ENCODE measurements around the gene COQ5. TPM values are rescaled to one million over a fixed set of nuclear protein-coding genes. Genes with fewer than 3 reads are reported as not detected.

Gene COQ5
- total RNA-seq, result 10 to 100 TPM; 19.7 to 21.6 TPM
- polyA plus RNA-seq, result 10 to 100 TPM; 35.2 to 55.1 TPM

- H3K27ac Mint-ChIP-seq, result peak within 1 kb of the TSS; percentile 96 to 100 (median 99)
- intact Hi-C loops (cut with micrococcal nuclease), result loop anchor here (1.0 kb wide), 1 partner anchor 34 kb away; no protein-coding TSS in a partner anchor
- Histone ChIP-seq H3K36me3 (ENCODE audit: insufficient read depth, low read length) (no peaks in the 10 kb centered on the region), H3K27me3 (ENCODE audit: insufficient read depth, low read length) (no peaks in the 10 kb centered on the region), H3K4me3 (ENCODE audit: low read length in 2 of 2) (peak within 1 kb of the TSS; percentile 82 to 84), H3K27ac (ENCODE audit: low read depth, low read length) (peak within 1 kb of the TSS; percentile 85), H3K9me3 (ENCODE audit: control insufficient read depth in 1 of 2, low read length in 2 of 2) (no peaks in the 10 kb centered on the region), H3K4me1 (ENCODE audit: insufficient read depth, low read length) (peaks cover 24% of the 10 kb centered on the region)
- DNase-seq, result peak; percentile 79 to 86 (median 83)
- H3K36me3 Mint-ChIP-seq, result peaks cover 4 to 11% of the 10 kb centered on the region in 2 donors
- ChIA-PET POLR2A (ENCODE audit: partially characterized antibody) (interaction anchor here (0.6 to 1.7 kb wide), 14 partner anchors 9 to 871 kb away, joined by 3 to 24 read pairs (median 4); partner anchors contain the start of genes COX6A1, DYNLL1, RNF34 and RNU4-2), CTCF (ENCODE audit: partially characterized antibody) (interaction anchor here (0.6 to 0.9 kb wide), 2 partner anchors 9 to 24 kb away, joined by 3 read pairs; no protein-coding TSS in a partner anchor)
- H3K4me1 Mint-ChIP-seq, result peaks cover 20 to 35% (median 23%) of the 10 kb centered on the region in 4 donors
- peaks cover 0 to 2% (median 0%) of the 10 kb centered on the region in 8 donors for H3K9me3 Mint-ChIP-seq
- H3K27me3 Mint-ChIP-seq, result no peaks in the 10 kb centered on the region
- peak within 1 kb of the TSS; percentile 98 to 100 (median 100) for H3K4me3 Mint-ChIP-seq
These were observed at the start of gene COQ5 for GRCh38 chr12:120528861-120529525. COQ5 (minus strand) TSS chr12:120529158; CDS start chr12:120529141, 17 bp downstream.

GRCh38 chr12:120574106-120574505, 45.1 kb upstream of the COQ5 start:
- peaks cover under 1 to 2% (median 1%) of the 10 kb centered on the region in 4 donors for H3K4me1 Mint-ChIP-seq
- CTCF ChIA-PET (ENCODE audit: partially characterized antibody), result no interaction called here

GRCh38 chr12:120573560-120573959, 44.6 kb upstream of the COQ5 start:
- ChIA-PET CTCF (ENCODE audit: partially characterized antibody) (no interaction called here), POLR2A (ENCODE audit: partially characterized antibody) (no interaction called here)
- no peak overlapping the region for H3K4me3 Mint-ChIP-seq
- Histone ChIP-seq H3K4me3 (ENCODE audit: low read length in 2 of 2) (no peak overlapping the region), H3K27me3 (ENCODE audit: insufficient read depth, low read length) (no peaks in the 10 kb centered on the region), H3K36me3 (ENCODE audit: insufficient read depth, low read length) (peaks cover 77% of the 10 kb centered on the region), H3K27ac (ENCODE audit: low read depth, low read length) (no peak overlapping the region), H3K9me3 (ENCODE audit: control insufficient read depth in 1 of 2, low read length in 2 of 2) (no peaks in the 10 kb centered on the region), H3K4me1 (ENCODE audit: insufficient read depth, low read length) (no peaks in the 10 kb centered on the region)
- H3K27me3 Mint-ChIP-seq, result no peaks in the 10 kb centered on the region
- peak overlapping the region in 1 of 7 donors; percentile 32 for H3K27ac Mint-ChIP-seq
- peaks cover 48 to 88% of the 10 kb centered on the region in 2 donors for H3K36me3 Mint-ChIP-seq
- no peak for DNase-seq
- H3K4me1 Mint-ChIP-seq, result peaks cover 0 to 2% (median under 1%) of the 10 kb centered on the region in 4 donors
- no peaks in the 10 kb centered on the region for H3K9me3 Mint-ChIP-seq
- intact Hi-C loops (cut with micrococcal nuclease), result no loop called here

More at GRCh38 chr12:120574106-120574505, 45.1 kb upstream of the COQ5 start:
- Mint-ChIP-seq H3K36me3 (peaks cover 48 to 88% of the 10 kb centered on the region in 2 donors), H3K4me3 (no peak overlapping the region), H3K27me3 (no peaks in the 10 kb centered on the region), H3K9me3 (no peaks in the 10 kb centered on the region), H3K27ac (peak overlapping the region in 2 of 7 donors; percentile 18 to 32)
- no peaks in the 10 kb centered on the region for H3K27me3 ChIP-seq (ENCODE audit: insufficient read depth, low read length)
- POLR2A ChIA-PET (ENCODE audit: partially characterized antibody), result no interaction called here
- no peaks in the 10 kb centered on the region for H3K9me3 ChIP-seq (ENCODE audit: control insufficient read depth in 1 of 2, low read length in 2 of 2)
- peaks cover 78% of the 10 kb centered on the region for H3K36me3 ChIP-seq (ENCODE audit: insufficient read depth, low read length)
- intact Hi-C loops (cut with micrococcal nuclease), result no loop called here
- H3K4me3 ChIP-seq (ENCODE audit: low read length in 2 of 2), result no peak overlapping the region
- no peak overlapping the region for H3K27ac ChIP-seq (ENCODE audit: low read depth, low read length)
- no peak for DNase-seq
- no peaks in the 10 kb centered on the region for H3K4me1 ChIP-seq (ENCODE audit: insufficient read depth, low read length)

- Mint-ChIP-seq H3K4me1 (peaks cover 0 to 2% (median under 1%) of the 10 kb centered on the region in 4 donors), H3K27me3 (no peaks in the 10 kb centered on the region), H3K9me3 (no peaks in the 10 kb centered on the region), H3K27ac (peak overlapping the region in 4 of 7 donors; percentile 19 to 79 (median 52)), H3K36me3 (peaks cover 45 to 84% of the 10 kb centered on the region in 2 donors), H3K4me3 (no peak overlapping the region)
- POLR2A ChIA-PET (ENCODE audit: partially characterized antibody), result interaction anchor here (0.9 kb wide), 1 partner anchor 28 kb away, joined by 3 read pairs; no protein-coding TSS in a partner anchor
- H3K27ac ChIP-seq (ENCODE audit: low read depth, low read length), result no peak overlapping the region
- H3K36me3 ChIP-seq (ENCODE audit: insufficient read depth, low read length), result peaks cover 69% of the 10 kb centered on the region
- CTCF ChIA-PET (ENCODE audit: partially characterized antibody), result interaction anchor here (1.1 to 3.6 kb wide), 2 partner anchors 11 kb away, joined by 3 to 24 read pairs; partner anchors contain the start of gene POP5
- no peaks in the 10 kb centered on the region for H3K27me3 ChIP-seq (ENCODE audit: insufficient read depth, low read length)
- no peaks in the 10 kb centered on the region for H3K9me3 ChIP-seq (ENCODE audit: control insufficient read depth in 1 of 2, low read length in 2 of 2)
- H3K4me3 ChIP-seq (ENCODE audit: low read length in 2 of 2), result no peak overlapping the region
- intact Hi-C loops (cut with micrococcal nuclease), result no loop called here
- H3K4me1 ChIP-seq (ENCODE audit: insufficient read depth, low read length), result no peaks in the 10 kb centered on the region
- DNase-seq, result no peak
These were observed 42.3 kb upstream of the COQ5 start for GRCh38 chr12:120571299-120571698.

- no peak for DNase-seq
These were observed 34.5 kb upstream of the COQ5 start for GRCh38 chr12:120563495-120563894.

GRCh38 chr12:120562906-120563305, 33.9 kb upstream of the COQ5 start:
- ChIA-PET CTCF (ENCODE audit: partially characterized antibody) (no interaction called here), POLR2A (ENCODE audit: partially characterized antibody) (no interaction called here)
- no peaks in the 10 kb centered on the region for H3K4me1 ChIP-seq (ENCODE audit: insufficient read depth, low read length)
- H3K27me3 Mint-ChIP-seq, result no peaks in the 10 kb centered on the region
- H3K4me3 ChIP-seq (ENCODE audit: low read length in 2 of 2), result no peak overlapping the region
- peaks cover 72% of the 10 kb centered on the region for H3K36me3 ChIP-seq (ENCODE audit: insufficient read depth, low read length)
- no peak for DNase-seq
- peak overlapping the region in 2 of 7 donors; percentile 12 to 71 for H3K27ac Mint-ChIP-seq
- peaks cover 0 to 5% (median 0%) of the 10 kb centered on the region in 4 donors for H3K4me1 Mint-ChIP-seq
- no peaks in the 10 kb centered on the region for H3K9me3 ChIP-seq (ENCODE audit: control insufficient read depth in 1 of 2, low read length in 2 of 2)
- no peaks in the 10 kb centered on the region for H3K9me3 Mint-ChIP-seq
- no peak overlapping the region for H3K4me3 Mint-ChIP-seq
- intact Hi-C loops (cut with micrococcal nuclease), result no loop called here
- H3K27ac ChIP-seq (ENCODE audit: low read depth, low read length), result no peak overlapping the region
- H3K36me3 Mint-ChIP-seq, result peaks cover 42 to 77% of the 10 kb centered on the region in 2 donors
- H3K27me3 ChIP-seq (ENCODE audit: insufficient read depth, low read length), result no peaks in the 10 kb centered on the region

More at GRCh38 chr12:120563495-120563894, 34.5 kb upstream of the COQ5 start:
- Histone ChIP-seq H3K27ac (ENCODE audit: low read depth, low read length) (no peak overlapping the region), H3K27me3 (ENCODE audit: insufficient read depth, low read length) (no peaks in the 10 kb centered on the region), H3K36me3 (ENCODE audit: insufficient read depth, low read length) (peaks cover 72% of the 10 kb centered on the region), H3K4me3 (ENCODE audit: low read length in 2 of 2) (no peak overlapping the region), H3K4me1 (ENCODE audit: insufficient read depth, low read length) (no peaks in the 10 kb centered on the region), H3K9me3 (ENCODE audit: control insufficient read depth in 1 of 2, low read length in 2 of 2) (no peaks in the 10 kb centered on the region)
- no peaks in the 10 kb centered on the region for H3K27me3 Mint-ChIP-seq
- H3K4me3 Mint-ChIP-seq, result no peak overlapping the region
- H3K36me3 Mint-ChIP-seq, result peaks cover 41 to 78% of the 10 kb centered on the region in 2 donors
- H3K4me1 Mint-ChIP-seq, result peaks cover 0 to 5% (median 0%) of the 10 kb centered on the region in 4 donors
- ChIA-PET CTCF (ENCODE audit: partially characterized antibody) (no interaction called here), POLR2A (ENCODE audit: partially characterized antibody) (no interaction called here)
- intact Hi-C loops (cut with micrococcal nuclease), result no loop called here
- H3K27ac Mint-ChIP-seq, result peak overlapping the region in 2 of 7 donors; percentile 47 to 71
- no peaks in the 10 kb centered on the region for H3K9me3 Mint-ChIP-seq

- POLR2A ChIA-PET (ENCODE audit: partially characterized antibody), result no interaction called here
- H3K27ac Mint-ChIP-seq, result peak overlapping the region in 3 of 7 donors; percentile 4 to 42 (median 8)
These were observed 28.6 kb upstream of the COQ5 start for GRCh38 chr12:120557589-120557988.

More at GRCh38 chr12:120557589-120557988, 28.6 kb upstream of the COQ5 start:
- Histone ChIP-seq H3K4me1 (ENCODE audit: insufficient read depth, low read length) (peaks cover 2% of the 10 kb centered on the region), H3K27me3 (ENCODE audit: insufficient read depth, low read length) (no peaks in the 10 kb centered on the region), H3K27ac (ENCODE audit: low read depth, low read length) (no peak overlapping the region), H3K4me3 (ENCODE audit: low read length in 2 of 2) (no peak overlapping the region), H3K9me3 (ENCODE audit: control insufficient read depth in 1 of 2, low read length in 2 of 2) (no peaks in the 10 kb centered on the region), H3K36me3 (ENCODE audit: insufficient read depth, low read length) (peaks cover 67% of the 10 kb centered on the region)
- no peak for DNase-seq
- Mint-ChIP-seq H3K4me1 (peaks cover 2 to 12% (median 5%) of the 10 kb centered on the region in 4 donors), H3K36me3 (peaks cover 37 to 61% of the 10 kb centered on the region in 2 donors), H3K4me3 (no peak overlapping the region), H3K27me3 (no peaks in the 10 kb centered on the region), H3K9me3 (no peaks in the 10 kb centered on the region)
- CTCF ChIA-PET (ENCODE audit: partially characterized antibody), result no interaction called here
- intact Hi-C loops (cut with micrococcal nuclease), result no loop called here
